Neural crest cell (in vitro differentiated cells): ENCODE results near the gene TBC1D24. TPM values are rescaled to one million over a fixed set of nuclear protein-coding genes. Genes with fewer than 3 reads are reported as not detected.

Experiments used
- DNase-seq: peaks from one replicate; pipeline ENCODE4 v3.0.0; 2021; ENCODE audit warnings: low read depth, mixed read lengths, low spot score
- H3K27ac Mint-ChIP-seq: one replicate; pipeline ENCODE4 v1.8.0; 2021; ENCODE audit warnings: mild to moderate bottlenecking, mixed read lengths; ENCODE audit not compliant: unreplicated experiment
- H3K27me3 Mint-ChIP-seq: 2 replicates; pipeline ENCODE4 v1.8.0; 2021; ENCODE audit warnings: low read depth, mild to moderate bottlenecking, mixed read lengths
- H3K36me3 Mint-ChIP-seq: 2 replicates; pipeline ENCODE4 v1.8.0; 2021; ENCODE audit warnings: low read depth, mild to moderate bottlenecking, mixed read lengths
- H3K4me1 Mint-ChIP-seq: 2 replicates; pipeline ENCODE4 v1.8.0; 2021; ENCODE audit warnings: mixed read lengths
- H3K4me3 Mint-ChIP-seq: one replicate; pipeline ENCODE4 v1.8.0; 2021; ENCODE audit warnings: mild to moderate bottlenecking, mixed read lengths
- H3K9me3 Mint-ChIP-seq: 2 replicates; pipeline ENCODE4 v1.8.0; 2021; ENCODE audit warnings: mixed read lengths
- total RNA-seq: library from RNA; stranded (reverse); gene quantifications from 2 replicates; pipeline ENCODE4 v1.2.1, GENCODE V29; 2021
- TF ChIP-seq, protein P1 (sequence below): fragments of 200-600 bp; sonication (generic); conservative IDR thresholded peaks from 2 replicates; pipeline ENCODE4 v1.5.0; 2021; ENCODE audit warnings: antibody characterized with exemption, mild to moderate bottlenecking

Gene TBC1D24
- total RNA-seq, 1 donor from 2014 or later = 30.0 TPM

DNA sequence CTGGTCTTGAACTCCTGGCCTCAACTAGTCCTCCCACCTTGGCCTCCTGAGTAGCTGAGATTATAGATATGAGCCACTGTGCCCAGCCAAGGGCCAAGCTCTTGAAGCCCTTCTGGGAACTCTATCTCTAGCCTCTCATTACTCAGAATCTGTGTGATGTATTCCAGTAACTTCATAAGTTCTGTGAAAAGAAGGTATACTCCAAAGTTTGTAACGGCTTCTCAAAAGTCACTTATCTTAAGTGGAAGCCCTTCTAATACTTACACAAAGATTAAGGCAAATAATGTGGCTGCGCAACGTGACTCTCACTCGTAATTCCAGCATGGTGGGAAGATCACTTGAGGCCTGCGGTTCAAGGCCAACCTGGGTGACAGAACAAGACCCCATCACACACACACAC is 19.7 kb downstream of the TBC1D24 start:
- TF ChIP-seq, protein P1, sequence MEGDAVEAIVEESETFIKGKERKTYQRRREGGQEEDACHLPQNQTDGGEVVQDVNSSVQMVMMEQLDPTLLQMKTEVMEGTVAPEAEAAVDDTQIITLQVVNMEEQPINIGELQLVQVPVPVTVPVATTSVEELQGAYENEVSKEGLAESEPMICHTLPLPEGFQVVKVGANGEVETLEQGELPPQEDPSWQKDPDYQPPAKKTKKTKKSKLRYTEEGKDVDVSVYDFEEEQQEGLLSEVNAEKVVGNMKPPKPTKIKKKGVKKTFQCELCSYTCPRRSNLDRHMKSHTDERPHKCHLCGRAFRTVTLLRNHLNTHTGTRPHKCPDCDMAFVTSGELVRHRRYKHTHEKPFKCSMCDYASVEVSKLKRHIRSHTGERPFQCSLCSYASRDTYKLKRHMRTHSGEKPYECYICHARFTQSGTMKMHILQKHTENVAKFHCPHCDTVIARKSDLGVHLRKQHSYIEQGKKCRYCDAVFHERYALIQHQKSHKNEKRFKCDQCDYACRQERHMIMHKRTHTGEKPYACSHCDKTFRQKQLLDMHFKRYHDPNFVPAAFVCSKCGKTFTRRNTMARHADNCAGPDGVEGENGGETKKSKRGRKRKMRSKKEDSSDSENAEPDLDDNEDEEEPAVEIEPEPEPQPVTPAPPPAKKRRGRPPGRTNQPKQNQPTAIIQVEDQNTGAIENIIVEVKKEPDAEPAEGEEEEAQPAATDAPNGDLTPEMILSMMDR = no peak
- Mint-ChIP-seq H3K4me1 (no peaks in the 10 kb centered on the region), H3K9me3 (no peaks in the 10 kb centered on the region), H3K4me3 (no peak overlapping the region), H3K36me3 (no peaks in the 10 kb centered on the region), H3K27me3 (no peaks in the 10 kb centered on the region), H3K27ac (no peak overlapping the region)
- DNase-seq = no peak

DNA sequence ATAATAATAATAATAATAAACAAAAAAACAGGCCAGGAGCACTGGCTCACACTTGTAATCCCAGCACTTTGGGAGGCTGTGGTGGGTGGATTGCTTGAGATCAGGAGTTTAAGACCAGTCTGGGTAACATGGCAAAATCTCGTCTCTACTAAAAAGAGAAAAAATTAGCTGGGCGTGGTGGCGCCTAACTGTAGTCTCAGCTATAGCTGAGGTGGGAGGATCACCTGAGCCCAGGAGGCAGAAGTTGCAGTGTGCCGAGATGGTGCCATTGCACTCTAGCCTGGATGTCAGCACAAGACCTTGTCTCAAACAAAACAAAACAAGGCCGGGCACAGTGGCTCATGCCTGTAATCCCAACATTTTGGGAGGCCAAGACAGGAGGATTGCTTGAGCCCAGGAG is 20.1 kb downstream of the TBC1D24 start:
- H3K4me3 Mint-ChIP-seq = no peak overlapping the region
- H3K36me3 Mint-ChIP-seq = no peaks in the 10 kb centered on the region
- no peaks in the 10 kb centered on the region for H3K9me3 Mint-ChIP-seq
- TF ChIP-seq, protein P1 = no peak
- no peak for DNase-seq
- H3K4me1 Mint-ChIP-seq = no peaks in the 10 kb centered on the region
- no peaks in the 10 kb centered on the region for H3K27me3 Mint-ChIP-seq
- H3K27ac Mint-ChIP-seq = no peak overlapping the region

DNA sequence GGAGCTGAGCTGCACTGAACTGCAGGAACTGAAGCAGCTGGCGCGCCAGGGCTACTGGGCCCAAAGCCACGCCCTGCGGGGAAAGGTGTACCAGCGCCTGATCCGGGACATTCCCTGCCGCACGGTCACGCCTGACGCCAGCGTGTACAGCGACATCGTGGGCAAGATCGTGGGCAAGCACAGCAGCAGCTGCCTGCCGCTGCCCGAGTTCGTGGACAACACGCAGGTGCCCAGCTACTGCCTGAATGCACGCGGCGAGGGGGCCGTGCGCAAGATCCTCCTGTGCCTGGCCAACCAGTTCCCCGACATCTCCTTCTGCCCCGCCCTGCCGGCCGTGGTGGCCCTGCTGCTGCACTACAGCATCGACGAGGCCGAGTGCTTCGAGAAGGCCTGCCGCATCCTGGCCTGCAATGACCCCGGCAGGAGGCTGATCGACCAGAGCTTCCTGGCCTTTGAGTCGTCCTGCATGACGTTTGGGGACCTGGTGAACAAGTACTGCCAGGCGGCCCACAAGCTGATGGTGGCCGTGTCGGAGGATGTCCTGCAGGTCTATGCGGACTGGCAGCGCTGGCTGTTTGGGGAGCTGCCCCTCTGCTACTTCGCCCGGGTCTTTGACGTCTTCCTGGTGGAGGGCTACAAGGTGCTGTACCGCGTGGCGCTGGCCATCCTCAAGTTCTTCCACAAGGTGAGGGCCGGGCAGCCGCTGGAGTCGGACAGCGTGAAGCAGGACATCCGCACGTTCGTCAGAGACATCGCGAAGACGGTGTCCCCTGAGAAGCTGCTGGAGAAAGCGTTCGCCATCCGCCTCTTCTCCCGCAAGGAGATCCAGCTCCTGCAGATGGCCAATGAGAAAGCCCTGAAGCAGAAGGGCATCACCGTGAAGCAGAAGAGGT is 21.5 kb downstream of the TBC1D24 start:
- TF ChIP-seq, protein P1 = no peak
- H3K4me1 Mint-ChIP-seq = peaks cover under 1% of the 10 kb centered on the region
- DNase-seq = no peak
- no peaks in the 10 kb centered on the region for H3K36me3 Mint-ChIP-seq
- H3K27me3 Mint-ChIP-seq = no peaks in the 10 kb centered on the region
- H3K4me3 Mint-ChIP-seq = no peak overlapping the region
- H3K9me3 Mint-ChIP-seq = no peaks in the 10 kb centered on the region
- no peak overlapping the region for H3K27ac Mint-ChIP-seq

DNA sequence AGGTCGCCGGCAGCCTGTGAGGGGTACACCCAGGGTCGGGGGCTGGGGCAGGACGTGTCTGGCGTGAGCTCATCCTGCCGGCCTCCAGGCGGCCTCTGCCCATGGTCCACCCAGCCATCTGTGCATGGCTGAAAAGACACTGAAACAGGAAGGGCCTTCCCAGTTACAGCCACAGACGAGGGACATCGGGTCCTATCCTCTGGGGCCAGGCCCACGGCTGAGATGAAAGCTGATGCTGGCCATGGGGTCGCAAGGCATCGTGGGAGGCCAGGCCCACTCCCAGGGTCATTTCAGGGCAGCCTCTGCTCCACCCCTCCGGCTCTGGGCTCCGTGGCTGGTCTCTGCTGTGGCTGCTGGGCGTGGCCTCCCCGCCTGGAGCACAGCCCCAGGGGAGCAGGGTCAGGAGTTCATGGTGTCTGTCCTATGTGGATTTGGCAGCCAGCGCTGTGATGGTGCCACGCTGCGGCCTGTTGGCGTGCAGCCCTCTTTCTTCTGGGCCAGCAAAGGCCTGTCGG is 22.2 kb downstream of the TBC1D24 start:
- no peaks in the 10 kb centered on the region for H3K9me3 Mint-ChIP-seq
- peaks cover 7% of the 10 kb centered on the region for H3K4me1 Mint-ChIP-seq
- TF ChIP-seq, protein P1 = no peak
- no peaks in the 10 kb centered on the region for H3K36me3 Mint-ChIP-seq
- no peak overlapping the region for H3K27ac Mint-ChIP-seq
- no peak for DNase-seq
- no peaks in the 10 kb centered on the region for H3K27me3 Mint-ChIP-seq
- no peak overlapping the region for H3K4me3 Mint-ChIP-seq

DNA sequence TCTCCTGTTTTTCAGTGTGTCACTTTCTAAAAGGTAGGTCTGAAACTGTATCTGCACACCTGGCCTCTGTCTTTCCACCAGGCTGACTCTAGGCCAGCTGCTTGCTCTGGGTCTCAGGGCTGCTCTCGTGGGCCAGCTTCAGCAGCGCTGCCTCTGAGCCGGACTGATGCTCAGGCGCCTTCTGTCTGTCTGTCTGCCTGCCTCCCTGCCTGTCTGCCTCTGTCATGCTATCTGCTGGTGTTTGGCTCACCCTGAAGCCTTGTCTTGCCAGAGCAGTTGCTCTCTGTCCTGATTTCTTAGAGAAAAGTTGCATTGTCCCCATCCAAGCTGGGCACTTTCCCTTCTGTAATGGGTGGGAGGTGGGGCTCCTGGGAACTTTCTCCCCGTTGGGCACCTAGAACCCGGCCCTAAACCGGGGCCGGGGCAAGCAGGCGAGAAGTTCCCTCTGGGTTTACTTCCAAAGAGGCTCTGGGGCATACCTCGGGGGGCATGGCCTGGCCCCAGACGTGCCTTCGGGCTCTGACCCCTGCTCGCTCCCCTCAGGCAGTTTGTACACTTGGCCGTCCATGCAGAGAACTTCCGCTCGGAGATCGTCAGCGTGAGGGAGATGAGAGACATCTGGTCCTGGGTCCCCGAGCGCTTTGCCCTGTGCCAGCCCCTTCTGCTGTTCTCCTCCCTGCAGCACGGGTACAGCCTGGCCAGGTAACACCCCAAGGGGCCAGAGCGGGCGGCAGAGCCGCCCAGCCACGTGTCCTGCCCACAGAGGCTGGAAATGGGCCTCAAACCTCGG is 23.0 kb downstream of the TBC1D24 start:
- Mint-ChIP-seq H3K27ac (no peak overlapping the region), H3K36me3 (no peaks in the 10 kb centered on the region), H3K9me3 (no peaks in the 10 kb centered on the region), H3K4me3 (no peak overlapping the region), H3K27me3 (no peaks in the 10 kb centered on the region), H3K4me1 (peaks cover 7% of the 10 kb centered on the region)
- TF ChIP-seq, protein P1 = no peak
- DNase-seq = no peak
